Muscle of arm (tissue), 12 donors: Measurements from ENCODE around the gene AK2. TPM values are rescaled to one million over a fixed set of nuclear protein-coding genes. Genes with fewer than 3 reads are reported as not detected.
A peak's percentile ranks its signal among the peaks of the same experiment; 100 is the strongest.
"Not testable (repeated sequence)": the region's sequence is repeated elsewhere in the genome, so short reads cannot be mapped to it uniquely, and the experiment has no call there.

Experiments
- DNase-seq: peaks from one replicate; pipeline ENCODE4 v3.0.0-alpha.2; 2013
- polyA plus RNA-seq, 12 donors: library from polyadenylated mRNA; unstranded; fragments of 120-200 nt; gene quantifications; one replicate each; pipeline ENCODE4 v1.2.1, GENCODE V29; 2013; ENCODE audit not compliant: insufficient read length in 12 of 12

AK2 gene
- polyA plus RNA-seq, 12 donors = 99.0 to 163 (median 125) TPM; not detected in 1

- no peak for DNase-seq
Measured at GRCh38 chr1:33029921-33030320, 6.8 kb downstream of the AK2 start.

- DNase-seq = no peak
Measured at GRCh38 chr1:33029209-33029608, 7.5 kb downstream of the AK2 start.

GRCh38 chr1:33025761-33026160 lies 10.9 kb downstream of the AK2 start:
- DNase-seq = no peak

GRCh38 chr1:33025180-33025569 lies 11.5 kb downstream of the AK2 start:
- no peak for DNase-seq

GRCh38 chr1:33024430-33025179 lies 12.1 kb downstream of the AK2 start:
- not testable (repeated sequence) for DNase-seq

GRCh38 chr1:33022650-33023200 lies 14.0 kb downstream of the AK2 start:
- no peak for DNase-seq

GRCh38 chr1:33021567-33022431 lies 14.9 kb downstream of the AK2 start:
- no peak for DNase-seq

GRCh38 chr1:33018112-33018511 lies 18.6 kb downstream of the AK2 start:
- no peak for DNase-seq

- no peak for DNase-seq
Measured at GRCh38 chr1:33017175-33017574, 19.5 kb downstream of the AK2 start.

- DNase-seq = no peak
Measured at GRCh38 chr1:33015216-33015615, 21.5 kb downstream of the AK2 start.

- no peak for DNase-seq
Measured at GRCh38 chr1:33014464-33015163, 22.1 kb downstream of the AK2 start.

- DNase-seq = no peak
Measured at GRCh38 chr1:33013791-33014190, 22.9 kb downstream of the AK2 start.

- no peak for DNase-seq
Measured at GRCh38 chr1:33012165-33012564, 24.5 kb downstream of the AK2 start.

GRCh38 chr1:33010932-33011731 lies 25.6 kb downstream of the AK2 start:
- DNase-seq = peak; percentile 79

- DNase-seq = no peak
Measured at GRCh38 chr1:33009561-33009960, 27.1 kb downstream of the AK2 start.

GRCh38 chr1:33008051-33008914 lies 28.4 kb downstream of the AK2 start:
- DNase-seq = no peak

- DNase-seq = no peak
Measured at GRCh38 chr1:33007190-33008050, 29.3 kb downstream of the AK2 start.

GRCh38 chr1:33005838-33006421 lies 30.8 kb downstream of the AK2 start:
- DNase-seq = no peak
